HG03571 (cell line): ENCODE results near the gene LACRT.
"Not testable (repeated sequence)": the region's sequence is repeated elsewhere in the genome, so short reads cannot be mapped to it uniquely, and the experiment has no call there.

ENCODE experiments used
- ATAC-seq: cut with Tn5 transposase; IDR thresholded peaks from one replicate; pipeline ENCODE4 v1.9.1; 2021; ENCODE audit not compliant: unreplicated experiment

Gene LACRT, protein sequence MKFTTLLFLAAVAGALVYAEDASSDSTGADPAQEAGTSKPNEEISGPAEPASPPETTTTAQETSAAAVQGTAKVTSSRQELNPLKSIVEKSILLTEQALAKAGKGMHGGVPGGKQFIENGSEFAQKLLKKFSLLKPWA

DNA sequence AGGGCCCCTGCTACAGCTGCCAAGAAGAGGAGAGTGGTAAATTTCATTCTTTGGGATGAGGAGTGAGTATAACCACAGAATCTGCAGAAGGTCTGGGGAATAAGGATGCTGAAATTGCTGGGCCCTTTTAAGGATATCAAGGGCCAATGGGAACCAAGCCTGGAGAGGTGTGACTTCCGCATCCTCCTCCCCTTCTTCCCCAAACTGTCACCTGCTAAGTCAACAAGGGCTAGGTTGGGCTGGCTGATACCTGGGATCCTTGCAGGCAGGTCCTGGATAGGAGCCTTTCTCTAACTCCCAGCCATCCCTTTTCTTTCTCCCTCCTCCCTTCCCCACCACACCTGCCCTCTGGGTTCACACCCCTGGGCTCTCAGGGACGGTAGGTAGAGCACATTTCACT is at the start of gene LACRT:
TSS of gene LACRT (minus strand) at position 101 of the 400 bp plus-strand sequence. CDS start at position 47, 54 bp downstream.
- ATAC-seq: no peak

GRCh38 chr12:54683398-54683797 is 48.7 kb upstream of the LACRT start:
- no peak for ATAC-seq

GRCh38 chr12:54682674-54683073 is 48.0 kb upstream of the LACRT start:
- ATAC-seq: no peak

GRCh38 chr12:54680374-54680773 is 45.7 kb upstream of the LACRT start:
- ATAC-seq: no peak

DNA sequence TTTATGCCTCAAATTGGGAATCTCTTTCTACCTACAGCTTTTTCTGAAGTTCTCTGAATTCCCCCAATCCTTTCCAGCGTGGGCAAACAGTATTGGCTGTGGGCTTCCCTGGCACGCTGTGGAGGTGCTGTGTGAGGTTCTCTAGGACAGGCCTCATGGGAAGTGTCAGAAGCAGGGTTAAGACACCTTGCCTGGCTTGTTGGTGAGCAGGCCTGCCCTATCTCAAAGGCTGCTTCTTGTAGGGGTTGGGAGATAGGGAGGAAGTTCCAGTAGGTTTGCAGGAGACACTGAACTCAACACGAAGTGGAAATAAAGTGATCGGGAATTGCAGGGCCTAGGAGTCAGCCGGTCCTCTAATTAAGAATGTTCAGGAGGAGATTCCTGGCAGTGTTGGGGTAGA is 43.4 kb upstream of the LACRT start:
- no peak for ATAC-seq

- ATAC-seq: no peak
Measured at GRCh38 chr12:54667945-54668344, 33.2 kb upstream of the LACRT start.

GRCh38 chr12:54666008-54666407 is 31.3 kb upstream of the LACRT start:
- ATAC-seq: no peak

DNA sequence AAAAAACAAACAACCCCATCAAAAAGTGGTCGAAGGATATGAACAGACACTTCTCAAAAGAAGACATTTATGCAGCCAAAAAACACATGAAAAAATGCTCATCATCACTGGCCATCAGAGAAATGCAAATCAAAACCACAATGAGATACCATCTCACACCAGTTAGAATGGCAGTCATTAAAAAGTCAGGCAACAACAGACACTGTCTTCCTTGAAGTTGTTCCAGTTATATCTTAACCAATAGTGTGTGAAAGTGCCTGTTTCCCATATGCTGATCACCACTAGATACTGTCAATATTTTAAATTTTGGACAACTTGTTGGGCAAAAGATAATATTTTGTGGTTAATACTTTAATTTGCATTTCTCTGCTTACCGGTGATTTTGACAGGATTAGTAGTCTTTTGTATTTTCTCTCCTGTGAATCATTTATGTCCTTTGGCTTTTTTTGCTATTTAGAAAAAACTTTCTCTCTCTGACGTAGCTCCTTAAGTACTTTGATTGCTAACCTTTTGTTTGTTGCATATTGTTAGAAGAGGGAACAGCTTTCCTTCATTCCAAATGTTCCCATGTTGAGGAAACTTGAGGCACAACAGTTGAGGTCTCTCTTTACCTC is 30.4 kb upstream of the LACRT start:
- not testable (repeated sequence) for ATAC-seq

- ATAC-seq: no peak
Measured at GRCh38 chr12:54663603-54664002, 28.9 kb upstream of the LACRT start.

GRCh38 chr12:54662026-54662425 is 27.3 kb upstream of the LACRT start:
- no peak for ATAC-seq

- no peak for ATAC-seq
Measured at GRCh38 chr12:54661048-54661447, 26.4 kb upstream of the LACRT start.

DNA sequence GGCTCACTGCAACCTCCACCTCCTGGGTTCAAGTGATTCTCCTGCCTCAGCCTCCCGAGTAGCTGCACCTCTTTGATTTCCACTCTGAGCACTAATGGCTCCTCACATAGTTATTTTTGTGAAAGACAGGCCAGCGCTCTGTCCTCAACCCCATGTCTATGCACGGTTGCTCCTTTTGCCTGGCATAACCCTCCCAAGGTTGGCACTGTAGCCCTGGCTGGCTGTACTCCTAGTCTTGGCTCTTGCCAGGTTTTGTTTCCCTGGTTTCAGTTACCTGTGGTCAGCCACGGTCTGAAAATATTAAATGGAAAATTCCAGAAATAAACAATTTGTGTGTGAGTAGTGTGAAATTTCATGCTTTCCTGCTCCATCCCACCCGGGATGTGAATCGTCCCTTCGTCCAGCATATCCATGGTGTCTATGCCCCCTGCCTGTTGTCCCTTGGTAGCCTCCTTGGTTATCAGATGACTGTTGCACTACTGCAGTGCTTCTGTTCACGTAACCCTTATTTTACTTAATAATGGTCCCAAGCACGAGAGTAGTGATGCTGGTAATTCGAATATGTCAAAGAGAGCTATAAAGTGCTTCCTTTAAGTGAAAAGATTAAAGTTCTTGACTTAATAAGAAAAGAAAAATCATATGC is 25.7 kb upstream of the LACRT start:
- no peak for ATAC-seq

- no peak for ATAC-seq
Measured at GRCh38 chr12:54658306-54659264, 23.9 kb upstream of the LACRT start.

GRCh38 chr12:54657105-54657607 is 22.5 kb upstream of the LACRT start:
- ATAC-seq: no peak

DNA sequence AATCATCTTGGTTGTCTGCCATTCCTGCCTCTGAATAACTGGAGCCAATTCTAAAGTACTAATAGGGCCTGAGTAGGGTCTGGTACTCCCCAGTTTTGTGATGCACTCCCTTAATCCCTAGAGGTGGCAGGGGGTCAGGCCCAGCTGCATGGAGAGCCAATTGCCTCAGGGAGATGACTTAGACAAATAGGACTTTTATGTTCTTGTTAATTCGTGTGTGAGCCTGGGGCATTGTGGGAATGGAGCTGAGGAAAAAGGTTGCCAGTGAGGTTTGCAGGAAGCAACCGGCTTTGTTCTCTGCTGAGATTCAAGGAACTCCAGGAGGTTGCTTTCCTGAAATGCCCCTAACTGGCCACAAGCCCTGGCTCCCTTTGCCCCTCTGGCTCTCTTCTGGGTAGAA is 20.2 kb upstream of the LACRT start:
- ATAC-seq: no peak

DNA sequence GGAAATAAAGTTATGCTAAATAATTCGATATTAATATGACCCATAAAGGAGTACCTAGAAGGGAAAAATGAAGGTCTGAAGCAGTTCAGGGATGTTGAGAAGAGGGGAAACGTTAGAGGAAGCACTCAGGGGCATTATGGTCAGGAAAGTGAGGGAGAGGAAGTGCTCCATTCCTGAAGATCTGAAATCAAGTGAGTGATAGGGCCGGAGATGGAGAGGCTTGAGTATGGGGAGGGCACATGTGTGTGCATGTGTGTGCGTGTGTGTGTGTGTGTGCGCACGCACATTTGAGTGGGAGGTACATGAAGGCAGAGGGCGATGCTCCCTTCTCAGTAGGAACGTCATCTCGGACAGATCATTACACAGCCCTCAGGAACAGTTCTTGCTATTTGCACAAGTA is 18.3 kb upstream of the LACRT start:
- ATAC-seq: no peak

DNA sequence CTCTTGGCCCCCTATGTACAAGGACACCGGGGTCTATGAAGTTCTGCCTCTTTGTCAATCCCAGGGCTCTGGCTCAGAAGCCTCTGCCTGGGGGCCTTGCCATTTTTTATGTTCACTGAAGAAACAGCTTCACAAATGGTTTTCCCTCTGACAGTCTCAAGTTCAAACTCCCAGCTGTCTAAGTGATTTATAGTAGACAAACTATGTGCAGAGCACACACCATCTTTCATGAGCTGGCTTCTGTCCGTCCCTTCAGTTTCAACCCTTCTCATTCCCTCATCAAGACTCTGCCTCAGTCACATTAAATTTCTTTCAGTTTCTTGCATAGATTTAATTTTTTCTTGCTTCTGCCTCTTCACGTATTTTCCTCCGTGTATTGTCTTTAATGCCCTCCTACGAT is 16.2 kb upstream of the LACRT start:
- ATAC-seq: no peak

- no peak for ATAC-seq
Measured at GRCh38 chr12:54650409-54650808, 15.7 kb upstream of the LACRT start.

- ATAC-seq: no peak
Measured at GRCh38 chr12:54649825-54650224, 15.1 kb upstream of the LACRT start.

GRCh38 chr12:54648265-54648664 is 13.6 kb upstream of the LACRT start, which contains the start of gene DCD:
Gene DCD (minus strand): TSS chr12:54648365. CDS start chr12:54648303, 62 bp downstream.
- ATAC-seq: no peak

DNA sequence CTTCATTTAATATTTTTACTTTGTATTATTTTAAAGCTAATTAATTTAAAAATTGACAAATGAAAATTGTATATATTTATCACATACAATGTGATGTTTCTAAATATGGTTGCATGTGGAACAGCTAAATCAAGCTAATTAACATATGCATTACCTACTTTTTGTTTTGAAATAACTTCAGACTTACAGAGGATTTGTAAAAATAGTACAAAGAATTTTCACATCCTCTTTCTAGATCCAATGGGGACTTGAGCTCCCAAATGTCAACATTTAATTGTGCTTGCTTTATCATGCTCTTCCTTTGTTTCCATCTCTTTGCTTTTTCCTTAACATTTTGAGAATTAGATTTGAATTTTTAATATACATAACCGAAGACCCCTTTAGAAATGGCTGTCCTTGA is 6.9 kb upstream of the LACRT start:
- ATAC-seq: no peak
